Activated T-cell treated with anti-CD3 and anti-CD28 coated beads, Interleukin-2, amount 50 U/mL, for 1 hour (primary cell): ENCODE results near the gene MEF2C.

ENCODE experiments used
- DNase-seq: peaks from one replicate; pipeline ENCODE4 v3.0.0-alpha.2; 2020

Gene MEF2C

GRCh38 chr5:88707216-88707965 is 175.6 kb downstream of the MEF2C start:
- DNase-seq, result no peak

DNA sequence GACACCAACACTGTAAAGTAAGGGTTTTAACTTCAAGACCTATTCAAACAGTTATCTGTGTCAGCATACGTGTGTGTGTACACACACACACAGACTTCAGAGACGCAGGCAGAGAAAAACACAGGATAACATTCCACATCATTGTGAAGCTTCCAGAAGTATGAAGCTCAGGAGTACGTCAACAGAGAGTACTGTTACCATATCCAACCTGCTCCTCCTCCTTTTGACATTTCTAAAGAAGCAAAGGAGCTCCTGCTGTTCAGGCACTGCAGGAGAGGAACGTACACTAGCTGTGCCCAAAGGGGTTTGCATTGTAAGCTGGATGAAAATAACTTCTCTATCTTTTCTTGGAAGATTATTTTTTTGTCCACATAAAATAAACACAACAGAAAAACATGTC is 180.7 kb downstream of the MEF2C start:
- no peak for DNase-seq

DNA sequence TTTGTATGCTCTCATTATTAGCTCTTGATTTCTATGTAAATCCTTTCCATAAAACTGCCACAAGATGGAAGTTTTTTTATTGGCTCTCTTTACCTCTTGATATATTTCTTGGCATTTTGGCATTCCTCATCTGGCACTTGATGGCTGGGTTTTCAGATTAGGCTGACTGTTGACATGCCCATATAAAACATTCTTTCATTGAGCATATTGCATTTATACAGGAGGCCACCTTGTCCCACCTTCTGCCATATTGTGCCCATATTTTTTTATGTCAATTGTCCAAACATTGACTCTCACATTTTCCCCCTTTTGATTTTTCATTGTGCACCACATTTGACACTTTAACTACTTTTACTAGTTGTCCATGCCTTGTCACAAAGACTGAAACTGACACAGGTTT is 182.9 kb downstream of the MEF2C start:
- no peak for DNase-seq

DNA sequence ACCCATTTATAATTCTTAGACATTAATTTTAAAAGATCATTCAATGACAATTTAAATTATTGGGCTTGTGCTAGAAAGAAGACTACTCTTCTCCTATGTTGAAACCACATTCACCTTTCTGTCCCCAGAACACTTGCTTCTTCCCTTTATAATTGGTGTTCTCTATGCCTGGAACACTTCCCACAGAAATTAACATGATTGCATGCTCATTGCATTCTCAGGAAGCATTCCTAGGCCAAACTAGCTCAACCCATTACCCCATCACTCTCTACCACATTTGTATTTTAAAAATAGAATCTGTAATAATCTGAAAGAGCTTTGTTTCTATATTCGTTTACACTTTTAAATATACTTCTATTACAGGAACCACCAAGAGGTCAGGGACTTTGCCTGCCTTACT is 184.7 kb downstream of the MEF2C start:
- DNase-seq, result no peak

DNA sequence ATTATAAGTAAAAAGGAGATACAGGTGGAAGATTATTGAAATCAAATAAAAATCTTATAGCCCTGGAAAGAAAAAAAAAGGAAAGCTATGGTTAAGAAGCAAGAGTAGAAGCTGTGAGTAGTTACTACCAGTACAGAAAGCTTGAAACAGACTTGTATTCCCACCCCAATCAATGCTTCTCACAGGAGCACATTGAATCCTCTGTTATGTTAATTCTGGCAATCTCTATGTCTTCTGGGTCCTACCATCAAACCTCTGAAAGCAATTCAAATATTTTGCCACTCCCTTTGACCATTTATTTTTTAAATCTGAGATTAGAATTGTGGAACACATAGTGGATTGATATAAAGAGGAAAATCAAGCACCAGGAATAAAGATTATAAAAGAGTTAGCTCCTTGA is 186.5 kb downstream of the MEF2C start:
- no peak for DNase-seq

GRCh38 chr5:88695931-88696330 is 187.1 kb downstream of the MEF2C start:
- DNase-seq, result no peak

DNA sequence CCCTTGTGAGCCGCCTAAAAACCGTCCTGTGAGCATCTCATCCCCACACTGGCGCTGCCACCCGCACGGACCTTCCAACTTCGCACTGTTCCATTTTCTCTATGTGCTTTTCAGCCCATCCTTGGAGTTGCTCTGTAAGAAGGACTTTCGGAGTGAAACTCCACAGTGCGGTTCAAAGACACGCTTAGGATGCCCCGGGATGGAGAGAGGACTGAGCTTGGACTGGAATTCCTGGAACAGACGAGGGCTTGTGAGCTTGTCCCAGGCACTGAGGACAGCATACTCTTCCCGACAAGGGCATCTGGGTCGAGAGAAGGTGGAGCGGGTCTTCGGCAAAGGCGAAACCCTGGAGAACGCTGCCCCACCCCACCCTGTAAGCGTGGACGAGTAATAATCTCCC is 187.8 kb downstream of the MEF2C start:
- no peak for DNase-seq

- no peak for DNase-seq
Measured at GRCh38 chr5:88694023-88694679, 188.8 kb downstream of the MEF2C start.

DNA sequence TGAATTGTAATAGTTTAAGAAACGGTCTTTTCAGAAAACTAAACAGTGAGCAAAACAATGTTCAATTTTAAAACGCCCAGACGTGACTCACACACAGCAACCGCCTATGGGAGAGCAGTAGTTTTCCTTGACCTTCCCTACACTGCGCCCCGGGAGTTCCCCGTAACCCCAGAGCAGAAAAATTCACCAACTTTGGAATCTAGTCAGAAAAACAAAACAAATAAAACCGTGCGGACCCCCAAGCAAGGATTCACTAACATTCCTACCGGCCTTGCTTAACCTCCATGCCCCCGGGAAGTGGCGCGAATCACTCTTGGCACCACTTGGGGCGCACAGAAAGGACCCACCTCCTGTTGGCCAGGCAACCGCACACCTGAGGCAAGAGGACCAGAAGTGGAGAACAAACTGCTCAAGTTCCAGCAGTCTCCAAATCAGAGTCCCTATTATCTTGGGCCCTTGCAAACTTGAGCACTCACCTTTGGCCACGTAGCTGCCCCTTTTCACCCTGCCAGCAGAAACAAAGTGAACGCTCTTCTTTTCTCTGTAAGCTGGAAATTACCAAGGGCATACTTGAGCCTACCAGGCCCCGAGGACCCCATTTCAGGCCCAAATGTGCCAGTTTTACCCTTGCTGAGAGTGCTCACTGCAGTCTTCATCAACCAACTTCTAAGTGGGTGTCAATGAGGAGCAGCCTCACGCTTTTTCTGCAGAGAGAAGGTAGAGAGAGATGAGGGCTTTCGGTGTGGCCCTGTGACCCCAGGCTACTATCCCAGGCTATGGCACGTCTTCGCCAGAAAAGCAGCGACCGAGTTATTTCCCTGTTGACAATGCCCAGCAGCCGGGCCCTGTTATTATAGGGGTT is 189.7 kb downstream of the MEF2C start:
- no peak for DNase-seq

- no peak for DNase-seq
Measured at GRCh38 chr5:88691945-88692868, 190.8 kb downstream of the MEF2C start.

GRCh38 chr5:88691230-88691582 is 191.8 kb downstream of the MEF2C start:
- DNase-seq, result no peak

DNA sequence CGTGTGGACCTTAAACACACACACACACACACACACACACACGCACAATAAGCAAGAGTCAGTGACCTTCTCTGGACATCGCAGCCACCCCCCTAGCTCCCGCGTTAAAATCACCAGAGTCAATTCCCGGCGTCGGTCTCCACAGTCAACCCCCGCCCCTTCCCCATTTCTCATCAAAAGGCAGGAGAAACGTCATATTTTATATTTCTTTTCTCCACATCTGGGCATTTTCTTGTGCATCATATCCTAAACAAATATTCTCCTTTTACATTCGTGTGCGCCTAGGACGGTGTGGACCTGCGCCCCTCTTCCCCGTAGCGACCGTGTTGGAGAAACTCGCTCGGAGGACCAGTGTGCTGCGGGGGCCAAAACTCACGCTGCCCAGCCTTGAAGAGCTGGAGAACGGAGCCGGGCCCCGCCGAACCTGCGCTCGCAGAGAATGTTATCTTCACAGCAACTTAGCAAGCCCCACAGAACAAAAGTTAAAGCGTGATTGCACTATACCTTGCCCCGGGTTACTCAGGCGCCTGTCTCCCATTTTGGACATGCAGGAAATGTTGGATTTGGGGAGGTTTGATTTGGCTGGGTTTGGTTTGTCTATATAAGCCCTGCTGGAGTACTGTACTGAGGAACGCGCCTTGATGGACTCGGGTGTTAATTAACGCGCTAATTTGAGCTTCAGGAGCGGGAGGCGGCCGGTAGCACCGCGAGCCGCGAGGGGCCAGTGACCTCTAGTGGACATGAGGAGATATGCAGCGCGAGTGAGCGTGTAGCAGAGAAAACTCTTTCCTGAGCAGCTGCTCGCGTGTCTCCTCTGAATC is 192.4 kb downstream of the MEF2C start:
- DNase-seq, result peak; percentile 65

GRCh38 chr5:88689668-88690408 is 193.1 kb downstream of the MEF2C start:
- DNase-seq, result no peak

DNA sequence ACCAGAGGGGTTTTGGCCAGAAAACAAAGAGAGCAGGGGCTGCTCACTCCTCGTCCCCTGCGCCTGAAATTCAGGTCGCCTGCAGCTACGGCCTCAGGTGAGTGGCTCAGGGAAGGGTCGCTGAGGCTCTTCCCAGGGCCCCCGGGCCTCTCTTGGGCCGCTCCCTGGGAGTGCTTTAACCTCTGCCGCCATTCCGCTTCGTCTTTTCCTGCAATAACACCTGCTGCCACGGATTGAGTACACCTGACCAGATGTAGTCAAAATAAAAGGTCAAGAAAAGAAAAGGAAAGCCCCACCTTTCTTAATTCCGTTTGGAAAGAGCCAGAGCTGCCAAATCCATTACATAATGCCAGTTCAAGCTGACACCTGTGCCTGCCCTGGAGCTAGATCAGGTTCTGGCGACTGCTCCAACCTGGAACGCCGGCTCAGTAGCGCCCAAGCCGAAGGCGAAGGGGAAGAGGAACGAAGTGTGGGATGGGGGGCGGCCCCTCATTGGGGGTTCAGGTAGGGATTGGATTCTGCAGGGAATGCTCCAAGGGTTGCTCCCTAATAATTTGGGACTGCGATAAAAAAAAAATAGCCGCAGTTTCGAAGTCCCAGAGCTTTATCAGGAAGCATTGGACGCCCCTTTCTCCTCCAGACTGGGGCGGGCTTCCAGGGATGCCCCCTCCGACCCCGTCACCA is 193.9 kb downstream of the MEF2C start:
- DNase-seq, result no peak

- DNase-seq, result no peak
Measured at GRCh38 chr5:88688156-88688983, 194.6 kb downstream of the MEF2C start.

DNA sequence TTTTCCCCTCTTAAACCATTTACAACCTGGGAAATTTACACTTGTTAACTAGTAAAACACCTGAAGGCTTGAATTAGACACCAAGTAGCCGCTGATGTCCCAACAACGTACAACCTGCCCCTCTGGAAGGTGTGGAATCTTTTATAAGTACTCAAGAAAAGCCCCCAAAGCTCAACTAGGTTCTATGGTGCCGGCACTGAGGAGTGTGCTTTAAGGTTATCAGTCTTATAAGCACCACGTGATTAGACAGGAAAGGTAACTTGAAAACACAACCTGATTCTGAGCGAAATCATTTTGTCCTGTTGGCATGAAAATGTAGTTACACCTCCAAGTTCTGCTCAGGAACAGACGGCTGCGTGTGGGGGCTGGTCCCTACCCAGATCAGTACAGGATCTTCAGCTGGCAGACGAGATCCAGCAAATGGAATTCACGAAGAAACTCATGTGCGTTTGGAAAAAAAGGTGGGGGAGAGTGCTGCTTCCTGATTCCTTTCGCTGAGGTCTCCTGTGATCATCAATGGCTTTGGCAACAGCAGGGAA is 195.5 kb downstream of the MEF2C start:
- no peak for DNase-seq

- DNase-seq, result no peak
Measured at GRCh38 chr5:88686726-88687125, 196.3 kb downstream of the MEF2C start.

DNA sequence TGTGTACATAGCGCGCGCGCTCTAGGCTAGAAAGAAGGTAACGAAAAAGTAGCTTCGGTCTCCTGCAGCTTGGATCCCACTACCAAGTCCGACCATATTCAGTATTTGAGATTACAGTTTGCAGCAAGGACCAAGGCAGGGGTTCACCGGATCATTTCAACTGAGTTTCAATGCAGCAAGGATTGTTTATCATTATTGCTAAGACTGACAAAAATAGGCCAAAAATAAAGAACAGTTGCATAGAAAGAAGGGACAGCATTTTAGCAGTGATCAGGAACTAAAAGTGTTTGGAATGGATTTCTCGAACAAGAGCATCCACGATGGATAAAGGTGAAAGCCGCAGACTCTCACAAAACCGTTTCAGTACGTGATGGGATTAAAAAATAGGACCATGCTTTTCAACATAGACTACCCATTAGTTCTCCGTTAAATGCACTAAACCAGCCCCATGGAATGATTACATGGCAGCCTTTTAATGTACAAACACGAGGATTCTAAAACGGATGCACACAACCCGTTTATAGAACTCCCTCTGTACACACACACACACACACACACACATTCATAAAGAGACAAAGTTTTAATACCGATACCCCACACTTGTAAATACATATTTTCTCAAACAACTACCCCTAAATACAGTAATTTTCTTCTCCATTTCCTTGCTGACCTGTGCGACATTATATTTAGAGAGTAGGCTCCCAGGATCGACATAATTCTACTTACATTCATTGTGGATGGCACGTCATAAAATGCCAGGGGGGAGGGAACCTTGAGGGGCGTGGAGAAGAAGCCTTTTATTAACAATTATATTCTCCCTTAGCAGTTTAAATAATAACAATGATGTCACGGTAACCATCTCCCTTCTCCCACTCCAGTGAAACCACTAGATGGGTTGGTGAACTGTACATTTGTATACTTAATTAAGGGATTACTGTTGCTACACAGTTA is 197.1 kb downstream of the MEF2C start:
- DNase-seq, result no peak
